LNCaP clone FGC (cell line): ENCODE results near the gene MAP3K20.
"Not testable (repeated sequence)": the region's sequence is repeated elsewhere in the genome, so short reads cannot be mapped to it uniquely, and the experiment has no call there.

Experiments
- DNase-seq: peaks from one replicate; pipeline ENCODE4 v3.0.0-alpha.2; 2011; ENCODE audit warnings: low read depth
- H3K4me3 ChIP-seq: 2 replicates; pipeline ENCODE4 v1.5.1; 2011; ENCODE audit warnings: mild to moderate bottlenecking, low read depth, low read length, control low read depth
- TF ChIP-seq, protein P1 (sequence below): IDR thresholded peaks from 2 replicates; pipeline ENCODE4 v1.5.1; 2012; ENCODE audit warnings: mild to moderate bottlenecking; ENCODE audit not compliant: control insufficient read depth, insufficient read depth; ENCODE audit errors: extremely low read depth

MAP3K20 gene

DNA sequence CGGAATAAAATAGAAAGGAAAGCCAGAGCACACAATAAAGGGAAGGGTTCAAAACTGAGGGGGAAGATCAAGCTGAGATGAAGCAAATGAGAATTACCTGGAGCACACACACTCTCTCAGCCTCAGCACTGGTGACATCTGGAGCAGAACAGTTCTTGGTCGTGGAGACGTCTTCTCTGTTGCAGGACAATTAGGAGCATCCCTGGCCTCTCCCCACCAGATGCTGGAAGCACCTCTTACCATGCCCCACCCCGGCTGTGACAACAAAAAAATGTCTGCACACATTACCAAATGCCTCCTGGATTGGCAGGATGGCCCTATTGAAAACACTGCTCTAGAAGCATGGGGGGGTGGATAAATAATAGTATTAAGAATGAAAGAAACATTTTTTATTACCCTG lies 43.6 kb upstream of the MAP3K20 start:
- no peak overlapping the region for H3K4me3 ChIP-seq
- DNase-seq = no peak
- TF ChIP-seq, protein P1, sequence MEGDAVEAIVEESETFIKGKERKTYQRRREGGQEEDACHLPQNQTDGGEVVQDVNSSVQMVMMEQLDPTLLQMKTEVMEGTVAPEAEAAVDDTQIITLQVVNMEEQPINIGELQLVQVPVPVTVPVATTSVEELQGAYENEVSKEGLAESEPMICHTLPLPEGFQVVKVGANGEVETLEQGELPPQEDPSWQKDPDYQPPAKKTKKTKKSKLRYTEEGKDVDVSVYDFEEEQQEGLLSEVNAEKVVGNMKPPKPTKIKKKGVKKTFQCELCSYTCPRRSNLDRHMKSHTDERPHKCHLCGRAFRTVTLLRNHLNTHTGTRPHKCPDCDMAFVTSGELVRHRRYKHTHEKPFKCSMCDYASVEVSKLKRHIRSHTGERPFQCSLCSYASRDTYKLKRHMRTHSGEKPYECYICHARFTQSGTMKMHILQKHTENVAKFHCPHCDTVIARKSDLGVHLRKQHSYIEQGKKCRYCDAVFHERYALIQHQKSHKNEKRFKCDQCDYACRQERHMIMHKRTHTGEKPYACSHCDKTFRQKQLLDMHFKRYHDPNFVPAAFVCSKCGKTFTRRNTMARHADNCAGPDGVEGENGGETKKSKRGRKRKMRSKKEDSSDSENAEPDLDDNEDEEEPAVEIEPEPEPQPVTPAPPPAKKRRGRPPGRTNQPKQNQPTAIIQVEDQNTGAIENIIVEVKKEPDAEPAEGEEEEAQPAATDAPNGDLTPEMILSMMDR = no peak

DNA sequence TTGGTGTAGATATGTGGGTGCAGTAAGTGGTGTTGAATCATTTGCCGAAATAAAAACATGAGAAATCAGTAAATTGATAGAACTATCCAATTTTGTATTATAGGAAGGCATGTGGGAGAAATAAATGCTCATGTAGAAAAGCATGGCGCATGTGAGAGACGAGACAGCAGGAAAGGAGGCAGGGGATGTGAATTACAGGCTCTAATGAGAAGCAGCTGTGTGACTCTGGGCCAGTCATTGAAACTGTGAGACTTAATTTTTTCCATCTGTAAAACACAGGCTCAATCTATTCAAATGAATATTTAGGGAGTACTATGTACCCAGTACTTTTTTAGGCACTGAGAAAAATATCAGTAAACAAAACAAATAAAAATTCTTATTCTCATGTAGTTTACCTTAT lies 42.6 kb upstream of the MAP3K20 start:
- H3K4me3 ChIP-seq = no peak overlapping the region
- TF ChIP-seq, protein P1 = no peak
- no peak for DNase-seq

DNA sequence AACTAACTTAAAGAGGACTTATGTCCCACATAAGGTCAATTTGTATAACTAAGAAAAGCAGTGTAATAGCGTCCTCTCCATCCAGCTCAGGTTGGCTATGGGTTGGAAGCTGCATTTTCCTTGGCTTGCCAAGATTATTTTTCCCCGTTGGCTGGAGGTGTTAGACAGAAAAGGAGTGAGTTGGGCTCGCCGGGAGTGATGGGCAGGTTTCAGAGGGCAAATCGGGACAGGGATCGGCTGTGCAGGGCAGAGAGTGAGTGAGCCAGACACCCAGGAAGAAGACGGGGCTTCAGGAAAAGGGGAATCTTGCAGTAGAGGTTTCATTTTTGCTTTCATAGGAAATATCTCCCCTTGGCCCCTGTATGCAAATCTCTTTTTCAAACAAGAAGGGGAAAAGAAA lies 41.5 kb upstream of the MAP3K20 start:
- TF ChIP-seq, protein P1 = no peak
- no peak overlapping the region for H3K4me3 ChIP-seq
- DNase-seq = no peak

DNA sequence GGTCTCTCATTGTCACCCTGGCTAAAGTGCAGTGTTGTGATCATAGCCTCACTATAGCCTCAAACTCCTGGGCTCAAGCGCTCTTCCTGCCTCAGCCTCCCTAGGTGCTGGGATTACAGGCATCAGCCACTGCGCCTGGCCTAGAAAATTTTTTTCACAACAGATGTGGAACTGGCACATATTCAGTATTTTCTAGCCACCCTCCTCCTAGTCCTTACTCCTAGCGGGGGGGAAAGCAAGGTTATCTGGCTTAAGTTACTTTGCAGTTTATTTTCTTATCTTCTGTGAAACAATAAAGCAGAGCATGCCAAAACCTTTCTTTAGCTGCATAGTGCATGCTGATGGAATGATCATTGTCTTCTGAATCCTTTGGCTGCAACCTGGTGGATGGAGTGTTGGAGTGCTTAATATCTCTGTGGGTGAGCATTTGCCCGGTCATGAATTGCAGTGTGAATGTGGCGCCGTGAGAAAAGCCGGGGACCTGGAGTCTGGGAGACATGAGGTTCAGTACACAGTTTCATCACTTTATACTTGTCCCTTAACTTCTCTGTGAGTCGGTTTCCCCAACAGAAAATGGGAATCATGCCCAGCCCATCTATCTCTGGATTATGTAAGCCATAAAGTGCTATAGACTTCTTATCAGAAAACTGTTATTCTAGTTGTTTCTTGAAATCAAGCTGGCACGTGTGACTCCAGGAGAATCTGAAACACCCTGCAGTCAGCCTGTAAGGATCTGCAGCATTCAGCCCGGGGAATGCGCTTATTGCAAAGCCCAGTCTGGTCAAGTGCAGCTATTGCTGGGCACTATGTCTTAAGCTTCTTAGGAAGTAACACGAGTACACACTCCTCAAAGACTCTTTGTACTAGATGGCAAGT lies 38.2 kb upstream of the MAP3K20 start:
- H3K4me3 ChIP-seq = no peak overlapping the region
- TF ChIP-seq, protein P1 = no peak
- no peak for DNase-seq

DNA sequence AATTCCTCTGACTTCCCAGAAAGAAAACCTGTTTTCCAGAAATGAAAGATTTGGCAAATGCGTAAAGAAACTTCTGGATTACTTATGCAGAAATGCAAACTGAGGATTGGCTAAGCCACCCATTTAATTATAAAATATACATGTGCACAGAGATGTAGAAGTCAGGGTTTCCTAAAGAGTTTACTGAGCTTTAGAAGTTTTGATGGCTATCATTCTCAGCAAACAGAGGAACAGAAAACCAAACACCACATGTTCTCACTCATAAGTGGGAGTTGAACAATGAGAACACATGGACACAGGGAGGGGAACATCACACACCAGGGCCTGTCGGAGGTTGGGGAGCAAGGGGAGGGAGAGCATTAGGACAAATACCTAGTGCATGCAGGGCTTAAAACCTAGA lies 37.4 kb upstream of the MAP3K20 start:
- not testable (repeated sequence) for DNase-seq, H3K4me3 ChIP-seq

DNA sequence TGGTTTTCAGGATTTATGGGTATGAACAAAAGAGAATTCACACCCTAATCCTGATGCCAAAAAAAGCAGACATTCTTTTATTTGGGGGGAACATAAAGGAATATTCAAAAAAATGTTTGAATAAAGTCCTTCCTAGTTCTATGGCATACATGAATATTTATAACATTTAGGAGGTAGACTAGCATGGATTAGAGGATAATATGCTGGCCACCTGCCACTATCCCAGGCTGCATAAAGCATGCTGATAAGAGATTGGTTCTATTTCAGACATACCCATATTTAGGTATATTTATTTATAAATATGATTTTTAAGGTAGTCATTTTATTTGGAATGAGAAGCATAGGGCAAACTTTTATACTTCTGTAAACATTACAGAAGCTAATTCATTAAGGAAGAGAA lies 34.9 kb upstream of the MAP3K20 start:
- TF ChIP-seq, protein P1 = no peak
- H3K4me3 ChIP-seq = no peak overlapping the region
- DNase-seq = no peak

DNA sequence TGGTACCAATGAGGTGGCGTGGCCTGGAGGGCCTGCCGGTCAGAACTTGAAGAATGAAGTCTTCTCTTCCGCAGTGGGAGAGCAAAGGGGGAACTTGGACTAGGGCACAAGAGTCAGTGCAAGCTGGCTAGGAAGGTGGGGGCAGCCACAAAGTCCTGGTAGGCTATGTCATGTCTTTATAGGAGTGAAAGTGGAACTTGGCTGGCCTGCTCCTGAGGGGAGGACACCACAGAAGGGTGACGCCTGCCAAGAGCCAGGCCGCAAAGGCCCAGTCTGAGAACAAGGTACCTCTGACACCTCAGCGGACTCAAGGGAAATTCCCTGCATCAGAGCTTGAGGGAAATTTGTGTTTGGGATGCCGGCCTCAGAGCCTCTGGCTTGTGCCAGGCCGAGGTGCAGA lies 32.2 kb upstream of the MAP3K20 start:
- TF ChIP-seq, protein P1 = no peak
- H3K4me3 ChIP-seq = no peak overlapping the region
- no peak for DNase-seq
